ENCODE data around the gene TMEM273.

The TMEM273 gene

GRCh38 chr10:49162761-49163310 is 25.4 kb downstream of the TMEM273 start:
- TF ChIP-seq CTCF (IDR thresholded peaks at IDR 0.05; ENCODE audit: low read depth, low read length) = no peak
- DNase-seq (ENCODE audit: extremely low read depth, low read depth) = no peak

GRCh38 chr10:49162063-49162462 is 26.1 kb downstream of the TMEM273 start:
- no peak for TF ChIP-seq CTCF (IDR thresholded peaks at IDR 0.05; ENCODE audit: low read depth, low read length)
- no peak for DNase-seq (ENCODE audit: extremely low read depth, low read depth)

- no peak for DNase-seq (ENCODE audit: extremely low read depth, low read depth)
- peak; percentile 69 for TF ChIP-seq CTCF (IDR thresholded peaks at IDR 0.05; ENCODE audit: low read depth, low read length)
These were observed 26.7 kb downstream of the TMEM273 start for GRCh38 chr10:49161411-49161997.

GRCh38 chr10:49160814-49161213 is 27.4 kb downstream of the TMEM273 start:
- no peak for DNase-seq (ENCODE audit: extremely low read depth, low read depth)
- TF ChIP-seq CTCF (IDR thresholded peaks at IDR 0.05; ENCODE audit: low read depth, low read length) = no peak

- no peak for DNase-seq (ENCODE audit: extremely low read depth, low read depth)
- no peak for TF ChIP-seq CTCF (IDR thresholded peaks at IDR 0.05; ENCODE audit: low read depth, low read length)
These were observed 28.1 kb downstream of the TMEM273 start for GRCh38 chr10:49160110-49160509.

GRCh38 chr10:49158915-49159314 is 29.3 kb downstream of the TMEM273 start:
- DNase-seq (ENCODE audit: extremely low read depth, low read depth) = no peak
- no peak for TF ChIP-seq CTCF (IDR thresholded peaks at IDR 0.05; ENCODE audit: low read depth, low read length)

- DNase-seq (ENCODE audit: extremely low read depth, low read depth) = no peak
- no peak for TF ChIP-seq CTCF (IDR thresholded peaks at IDR 0.05; ENCODE audit: low read depth, low read length)
These were observed 29.8 kb downstream of the TMEM273 start for GRCh38 chr10:49158404-49158803.
